HCT116 (cell line): ENCODE results near the gene TULP4. TPM values are rescaled to one million over a fixed set of nuclear protein-coding genes. Genes with fewer than 3 reads are reported as not detected.
"Not testable (repeated sequence)": the region's sequence is repeated elsewhere in the genome, so short reads cannot be mapped to it uniquely, and the experiment has no call there.

Experiments
- ATAC-seq: fragments of 200-7000 bp; cut with Tn5 transposase; 2 replicates; pipeline ENCODE4 v1.9.1; 2020; ENCODE audit warnings: mild to moderate bottlenecking, moderate library complexity
- BruUV-seq: library from RNA; stranded (reverse); fragments of 400-500 nt; replicated peaks from 2 replicates; lab custom pipeline; 2021; lab: Mats Ljungman, UMichigan
- CTCF ChIA-PET: fragments of 300-600 bp; sonication (Branson Sonifier 250); formaldehyde crosslinking; loops from one replicate; lab custom pipeline; 2021; ENCODE audit warnings: antibody characterized with exemption; lab: Charles Lee
- POLR2A ChIA-PET: fragments of 300-600, 350-600 bp; sonication (Branson Sonifier 250); formaldehyde crosslinking; loops from one replicate; lab custom pipeline; 2021; ENCODE audit warnings: antibody characterized with exemption; lab: Charles Lee
- RAD21 ChIA-PET, 2 experiments: fragments of 300-600 bp; sonication (Branson Sonifier 250); formaldehyde crosslinking; loops; one replicate each; lab custom pipeline; 2023; ENCODE audit warnings: low total read pairs in 2 of 2; ENCODE audit not compliant: uncharacterized antibody in 2 of 2, unreplicated experiment in 2 of 2, low non-redundant PET in 1 of 2; lab: Charles Lee
- DNase-seq: peaks from one replicate; pipeline ENCODE4 v3.0.0-alpha.2; 2010; ENCODE audit warnings: low read depth, low spot score
- H2AFZ ChIP-seq: fragments of 200-600 bp; shearing (Covaris generic), sonication (generic); 2 replicates; pipeline ENCODE4 v1.6.1; 2017; ENCODE audit warnings: low read depth, mixed run types, mixed read lengths, antibody characterized with exemption, low read length; ENCODE audit not compliant: poor library complexity, severe bottlenecking
- H3K27ac ChIP-seq: 2 replicates; pipeline ENCODE4 v1.5.1; 2012; ENCODE audit warnings: low read depth, low read length
- H3K27me3 ChIP-seq: fragments of 200-600 bp; sonication (generic); 2 replicates; pipeline ENCODE4 v1.6.1; 2016; ENCODE audit warnings: mixed run types, low read length, mixed read lengths; ENCODE audit not compliant: insufficient read depth
- H3K36me3 ChIP-seq, 2 experiments: fragments of 200-500 bp in 1 of 2; fragments of 200-600 bp in 1 of 2; sonication (Bioruptor generic) in 1 of 2; sonication (generic) in 1 of 2; 2 replicates each; pipeline versions ENCODE4 v1.5.1 to v1.6.1; 2014 to 2016; ENCODE audit warnings: low read length in 2 of 2, inconsistent platforms in 1 of 2, mixed read lengths in 1 of 2, mixed run types in 1 of 2; ENCODE audit not compliant: insufficient read depth in 2 of 2, control insufficient read depth in 1 of 2
- H3K4me1 ChIP-seq, 2 experiments: fragments of 200-600 bp in 1 of 2; sonication (generic) in 1 of 2; 2 replicates each; pipeline versions ENCODE4 v1.5.1 to v1.6.1; 2012 to 2017; ENCODE audit warnings: low read length in 2 of 2, inconsistent platforms in 1 of 2, mild to moderate bottlenecking in 1 of 2, mixed read lengths in 1 of 2, mixed run types in 1 of 2, moderate library complexity in 1 of 2; ENCODE audit not compliant: insufficient read depth in 2 of 2, control insufficient read depth in 1 of 2
- H3K4me2 ChIP-seq: fragments of 200-600 bp; sonication (generic); 2 replicates; pipeline ENCODE4 v1.6.1; 2017; ENCODE audit warnings: mixed run types, low read length, mixed read lengths
- H3K4me3 ChIP-seq, 2 experiments: fragments of 200-600 bp in 1 of 2; sonication (generic) in 1 of 2; replicated peaks in 1 of 2; 2 replicates each; pipeline ENCODE4 v1.5.1; 2011 to 2016; ENCODE audit warnings: low read length in 2 of 2, control low read depth in 1 of 2, low read depth in 1 of 2, mild to moderate bottlenecking in 1 of 2, mixed read lengths in 1 of 2, mixed run types in 1 of 2
- H3K79me2 ChIP-seq: fragments of 200-600 bp; sonication (generic); 2 replicates; pipeline ENCODE4 v1.6.1; 2017; ENCODE audit warnings: mild to moderate bottlenecking, mixed run types, low read length, moderate library complexity, mixed read lengths; ENCODE audit not compliant: insufficient read depth
- H3K9ac ChIP-seq: fragments of 200-600 bp; sonication (generic); 2 replicates; pipeline ENCODE4 v1.6.1; 2016; ENCODE audit warnings: low read length, mixed read lengths
- H3K9me2 ChIP-seq: fragments of 200-600 bp; sonication (generic), shearing (Covaris generic); 2 replicates; pipeline ENCODE4 v1.6.1; 2017; ENCODE audit warnings: mixed run types, mild to moderate bottlenecking, moderate library complexity; ENCODE audit not compliant: insufficient read depth
- H3K9me3 ChIP-seq, 2 experiments: fragments of 200-500 bp in 1 of 2; fragments of 200-600 bp in 1 of 2; sonication (Bioruptor generic) in 1 of 2; sonication (generic) in 1 of 2; 2 replicates each; pipeline ENCODE4 v1.6.1; 2014 to 2017; ENCODE audit warnings: low read length in 2 of 2, mixed read lengths in 2 of 2, inconsistent platforms in 1 of 2, low read depth in 1 of 2, mild to moderate bottlenecking in 1 of 2, mixed run types in 1 of 2, moderate library complexity in 1 of 2; ENCODE audit not compliant: control insufficient read depth in 1 of 2, insufficient read depth in 1 of 2
- H4K20me1 ChIP-seq: fragments of 200-600 bp; sonication (generic), shearing (Covaris generic); 2 replicates; pipeline ENCODE4 v1.6.1; 2017; ENCODE audit warnings: mixed run types, mild to moderate bottlenecking, moderate library complexity; ENCODE audit not compliant: insufficient read depth
- ELF1 ChIP-seq: IDR thresholded peaks from 2 replicates; pipeline ENCODE4 v1.6.1; 2012; ENCODE audit warnings: low read depth, borderline replicate concordance
- EZH2phosphoT487 ChIP-seq: fragments of 200-600 bp; IDR thresholded peaks from 2 replicates; pipeline ENCODE4 v1.6.1; 2018; ENCODE audit warnings: antibody characterized with exemption, borderline replicate concordance
- POLR2A ChIP-seq: IDR thresholded peaks from 2 replicates; pipeline ENCODE4 v1.7.0; 2011; ENCODE audit warnings: borderline replicate concordance; ENCODE audit not compliant: insufficient read depth, insufficient read length; ENCODE audit errors: extremely low read depth
- POLR2AphosphoS5 ChIP-seq: IDR thresholded peaks from 2 replicates; pipeline ENCODE4 v1.6.1; 2011; ENCODE audit warnings: mild to moderate bottlenecking, low read depth, low read length, moderate library complexity
- SIN3A ChIP-seq: IDR thresholded peaks from 2 replicates; pipeline ENCODE4 v1.6.1; 2012; ENCODE audit warnings: low read depth
- SP1 ChIP-seq: IDR thresholded peaks from 2 replicates; pipeline ENCODE4 v1.6.1; 2012; ENCODE audit warnings: low read depth
- YY1 ChIP-seq: IDR thresholded peaks from 2 replicates; pipeline ENCODE4 v1.6.1; 2011; ENCODE audit warnings: low read length, low read depth, moderate library complexity, mild to moderate bottlenecking; ENCODE audit not compliant: insufficient replicate concordance; ENCODE audit errors: extremely low read depth
- ZNF274 ChIP-seq: fragments of 200-500 bp; sonication (Bioruptor generic); IDR thresholded peaks from 2 replicates; pipeline ENCODE4 v1.6.1; 2014; ENCODE audit warnings: mild to moderate bottlenecking, low read depth, low read length, inconsistent platforms
- intact Hi-C: fragments of 100-400 bp; cut with micrococcal nuclease; formaldehyde crosslinking; loops from 2 replicates; pipeline ENCODE4 v1.10.0; 2022
- total RNA-seq: library from RNA; stranded (reverse); gene quantifications from one replicate; pipeline ENCODE4 v1.2.1, GENCODE V29; 2021; ENCODE audit not compliant: unreplicated experiment
- TF ChIP-seq, protein P1 (sequence below), 3 experiments: fragments of 200-600 bp in 1 of 3; sonication (generic) in 1 of 3; IDR thresholded peaks in 2 of 3; conservative IDR thresholded peaks in 1 of 3; 2 replicates each; pipeline ENCODE4 v1.5.1; 2012 to 2017; ENCODE audit warnings: low read depth in 2 of 3, low read length in 2 of 3, antibody characterized with exemption in 1 of 3, borderline replicate concordance in 1 of 3, control low read depth in 1 of 3, mild to moderate bottlenecking in 1 of 3, mixed read lengths in 1 of 3, mixed run types in 1 of 3, moderate library complexity in 1 of 3; ENCODE audit not compliant: insufficient read depth in 1 of 3
- TF ChIP-seq, protein P2 (sequence below): IDR thresholded peaks from 2 replicates; pipeline ENCODE4 v1.6.1; 2012; ENCODE audit warnings: low read depth

Gene TULP4
- total RNA-seq, 1 experiment from 2014 or later = 70.8 TPM

DNA sequence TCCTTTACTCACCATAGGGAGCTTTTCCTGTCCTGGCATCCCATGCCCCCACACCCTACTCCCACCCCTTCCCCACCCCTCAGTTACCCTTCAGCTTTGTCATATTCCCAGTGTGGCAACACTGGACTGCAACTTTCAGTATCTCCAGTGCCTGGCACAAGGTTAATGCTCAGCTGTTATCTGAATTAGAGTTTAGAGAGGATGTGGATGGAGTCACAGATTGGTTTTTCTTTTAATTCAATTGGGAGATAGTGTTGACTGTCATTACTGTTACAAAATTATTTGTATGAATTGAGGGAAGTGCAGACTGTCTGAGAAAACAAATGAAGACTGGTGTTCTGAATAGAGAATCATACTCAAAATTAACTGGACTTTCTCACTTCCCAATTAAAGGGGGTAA is 89.9 kb downstream of the TULP4 start:
- POLR2A ChIA-PET = no interaction called here
- H3K4me2 ChIP-seq = no peak overlapping the region
- RAD21 ChIA-PET = no interaction called here
- no peaks in the 10 kb centered on the region for H3K27me3 ChIP-seq
- H4K20me1 ChIP-seq = no peaks in the 10 kb centered on the region
- H3K9me3 ChIP-seq = no peaks in the 10 kb centered on the region
- no peak overlapping the region for H3K4me3 ChIP-seq
- H2AFZ ChIP-seq = no peak overlapping the region
- no peak for DNase-seq
- CTCF ChIA-PET = interaction anchor here (1.8 kb wide), 1 partner anchor 181 kb away, joined by 7 read pairs; no protein-coding TSS in a partner anchor
- H3K79me2 ChIP-seq = no peaks in the 10 kb centered on the region
- H3K4me1 ChIP-seq = no peaks in the 10 kb centered on the region; a peak in 1 of 4 replicates
- ATAC-seq = no peak
- intact Hi-C loops = no loop called here
- no peaks in the 10 kb centered on the region for H3K36me3 ChIP-seq
- TF ChIP-seq ELF1 (no peak), POLR2AphosphoS5 (no peak), EZH2phosphoT487 (no peak), YY1 (no peak), ZNF274 (no peak), SP1 (no peak), SIN3A (no peak), POLR2A (no peak)
- TF ChIP-seq, protein P1, sequence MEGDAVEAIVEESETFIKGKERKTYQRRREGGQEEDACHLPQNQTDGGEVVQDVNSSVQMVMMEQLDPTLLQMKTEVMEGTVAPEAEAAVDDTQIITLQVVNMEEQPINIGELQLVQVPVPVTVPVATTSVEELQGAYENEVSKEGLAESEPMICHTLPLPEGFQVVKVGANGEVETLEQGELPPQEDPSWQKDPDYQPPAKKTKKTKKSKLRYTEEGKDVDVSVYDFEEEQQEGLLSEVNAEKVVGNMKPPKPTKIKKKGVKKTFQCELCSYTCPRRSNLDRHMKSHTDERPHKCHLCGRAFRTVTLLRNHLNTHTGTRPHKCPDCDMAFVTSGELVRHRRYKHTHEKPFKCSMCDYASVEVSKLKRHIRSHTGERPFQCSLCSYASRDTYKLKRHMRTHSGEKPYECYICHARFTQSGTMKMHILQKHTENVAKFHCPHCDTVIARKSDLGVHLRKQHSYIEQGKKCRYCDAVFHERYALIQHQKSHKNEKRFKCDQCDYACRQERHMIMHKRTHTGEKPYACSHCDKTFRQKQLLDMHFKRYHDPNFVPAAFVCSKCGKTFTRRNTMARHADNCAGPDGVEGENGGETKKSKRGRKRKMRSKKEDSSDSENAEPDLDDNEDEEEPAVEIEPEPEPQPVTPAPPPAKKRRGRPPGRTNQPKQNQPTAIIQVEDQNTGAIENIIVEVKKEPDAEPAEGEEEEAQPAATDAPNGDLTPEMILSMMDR (IDR thresholded peaks at IDR 0.05 in 2 of 3, conservative IDR thresholded peaks at IDR 0.05 in 1 of 3; ENCODE audit: borderline replicate concordance in 1 of 3, insufficient read depth in 1 of 3, low read depth in 2 of 3, low read length in 2 of 3) = no peak
- TF ChIP-seq, protein P2, sequence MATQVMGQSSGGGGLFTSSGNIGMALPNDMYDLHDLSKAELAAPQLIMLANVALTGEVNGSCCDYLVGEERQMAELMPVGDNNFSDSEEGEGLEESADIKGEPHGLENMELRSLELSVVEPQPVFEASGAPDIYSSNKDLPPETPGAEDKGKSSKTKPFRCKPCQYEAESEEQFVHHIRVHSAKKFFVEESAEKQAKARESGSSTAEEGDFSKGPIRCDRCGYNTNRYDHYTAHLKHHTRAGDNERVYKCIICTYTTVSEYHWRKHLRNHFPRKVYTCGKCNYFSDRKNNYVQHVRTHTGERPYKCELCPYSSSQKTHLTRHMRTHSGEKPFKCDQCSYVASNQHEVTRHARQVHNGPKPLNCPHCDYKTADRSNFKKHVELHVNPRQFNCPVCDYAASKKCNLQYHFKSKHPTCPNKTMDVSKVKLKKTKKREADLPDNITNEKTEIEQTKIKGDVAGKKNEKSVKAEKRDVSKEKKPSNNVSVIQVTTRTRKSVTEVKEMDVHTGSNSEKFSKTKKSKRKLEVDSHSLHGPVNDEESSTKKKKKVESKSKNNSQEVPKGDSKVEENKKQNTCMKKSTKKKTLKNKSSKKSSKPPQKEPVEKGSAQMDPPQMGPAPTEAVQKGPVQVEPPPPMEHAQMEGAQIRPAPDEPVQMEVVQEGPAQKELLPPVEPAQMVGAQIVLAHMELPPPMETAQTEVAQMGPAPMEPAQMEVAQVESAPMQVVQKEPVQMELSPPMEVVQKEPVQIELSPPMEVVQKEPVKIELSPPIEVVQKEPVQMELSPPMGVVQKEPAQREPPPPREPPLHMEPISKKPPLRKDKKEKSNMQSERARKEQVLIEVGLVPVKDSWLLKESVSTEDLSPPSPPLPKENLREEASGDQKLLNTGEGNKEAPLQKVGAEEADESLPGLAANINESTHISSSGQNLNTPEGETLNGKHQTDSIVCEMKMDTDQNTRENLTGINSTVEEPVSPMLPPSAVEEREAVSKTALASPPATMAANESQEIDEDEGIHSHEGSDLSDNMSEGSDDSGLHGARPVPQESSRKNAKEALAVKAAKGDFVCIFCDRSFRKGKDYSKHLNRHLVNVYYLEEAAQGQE = no peak
- BruUV-seq = no TSS peak
- no peak overlapping the region for H3K9ac ChIP-seq
- H3K27ac ChIP-seq = no peak overlapping the region
- H3K9me2 ChIP-seq = no peaks in the 10 kb centered on the region

DNA sequence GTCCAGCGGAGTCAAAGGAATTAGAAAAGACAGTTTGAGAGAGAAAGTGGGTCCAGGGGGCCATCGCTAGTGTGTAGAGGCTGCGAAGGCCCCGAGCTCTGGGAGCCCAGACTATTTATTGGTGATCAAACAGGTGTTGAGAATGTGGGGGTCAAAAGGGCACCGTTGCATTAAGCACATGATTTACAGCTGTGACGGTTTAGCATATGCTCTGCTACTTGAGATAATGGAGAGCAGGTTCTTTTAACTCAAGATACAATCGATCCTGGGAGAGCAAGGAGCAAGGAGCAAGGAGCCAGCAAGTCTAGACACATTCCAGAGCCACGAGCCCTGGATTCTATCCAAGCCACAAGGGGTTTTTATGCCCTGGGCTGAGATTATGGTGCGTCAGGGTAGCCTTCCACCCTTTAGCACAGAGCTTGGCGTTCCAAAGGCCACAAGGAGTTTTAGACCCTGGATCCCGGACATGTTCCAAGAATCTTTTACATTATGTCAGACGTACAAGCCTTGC is 93.1 kb downstream of the TULP4 start:
- intact Hi-C loops = not testable (repeated sequence)

More for the DNA sequence above, 93.1 kb downstream of the TULP4 start:
- H3K4me2 ChIP-seq, H3K9ac ChIP-seq, H3K4me1 ChIP-seq, CTCF ChIA-PET, RAD21 ChIA-PET, H3K9me3 ChIP-seq, H3K9me2 ChIP-seq, H3K27ac ChIP-seq, DNase-seq, H3K36me3 ChIP-seq, POLR2A ChIA-PET, BruUV-seq, H4K20me1 ChIP-seq, H3K79me2 ChIP-seq, H3K27me3 ChIP-seq, H3K4me3 ChIP-seq, H2AFZ ChIP-seq, ATAC-seq: not testable (repeated sequence)
